ENCODE data around the gene JKAMP.

GRCh38 chr14:59475709-59476108, 8.6 kb upstream of the JKAMP start:
- TF ChIP-seq REST (IDR thresholded peaks at IDR 0.05) (no peak), CTCF (IDR thresholded peaks at IDR 0.05; ENCODE audit: low read depth, low read length, missing input control) (no peak), GABPA (IDR thresholded peaks at IDR 0.05 in 1 of 2, conservative IDR thresholded peaks at IDR 0.05 in 1 of 2) (no peak), ZBTB33 (IDR thresholded peaks at IDR 0.05) (no peak), MAX (IDR thresholded peaks at IDR 0.05) (no peak), SP1 (IDR thresholded peaks at IDR 0.05) (no peak), RAD21 (IDR thresholded peaks at IDR 0.05) (no peak), HNF4G (IDR thresholded peaks at IDR 0.05) (no peak)
